Smooth muscle cell (in vitro differentiated cells): ENCODE measurements around the gene EXOC3. TPM values are rescaled to one million over a fixed set of nuclear protein-coding genes. Genes with fewer than 3 reads are reported as not detected.

Experiments used
- DNase-seq: peaks from one replicate; lab custom pipeline; 2025; ENCODE audit not compliant: unreplicated experiment; lab: John Stamatoyannopoulos, UW
- H2AFZ ChIP-seq: fragments of 200-600 bp; sonication (generic); 2 replicates; pipeline ENCODE4 v1.6.0; 2016; ENCODE audit warnings: antibody characterized with exemption, low read depth, mild to moderate bottlenecking
- H3F3A ChIP-seq: fragments of 200-600 bp; sonication (generic); 2 replicates; pipeline ENCODE4 v1.6.0; 2017; ENCODE audit warnings: antibody characterized with exemption, low read depth
- H3K27ac ChIP-seq: fragments of 200-600 bp; sonication (generic); 2 replicates; pipeline ENCODE4 v1.5.1; 2016; ENCODE audit warnings: low read depth, mild to moderate bottlenecking
- H3K27me3 ChIP-seq: fragments of 200-600 bp; sonication (generic); 2 replicates; pipeline ENCODE4 v1.6.1; 2016; ENCODE audit warnings: low read depth, mild to moderate bottlenecking
- H3K36me3 ChIP-seq: fragments of 200-600 bp; sonication (generic); 2 replicates; pipeline ENCODE4 v1.5.1; 2016; ENCODE audit warnings: low read depth
- H3K4me1 ChIP-seq: fragments of 200-600 bp; sonication (generic); 2 replicates; pipeline ENCODE4 v1.5.1; 2016; ENCODE audit warnings: low read depth
- H3K4me2 ChIP-seq: fragments of 200-600 bp; sonication (generic); 2 replicates; pipeline ENCODE4 v1.6.0; 2016; ENCODE audit warnings: mild to moderate bottlenecking
- H3K4me3 ChIP-seq: fragments of 200-600 bp; sonication (generic); 2 replicates; pipeline ENCODE4 v1.5.1; 2016; ENCODE audit warnings: mild to moderate bottlenecking
- H3K79me2 ChIP-seq: fragments of 200-600 bp; sonication (generic); 2 replicates; pipeline ENCODE4 v1.6.0; 2016; ENCODE audit warnings: low read depth, mild to moderate bottlenecking
- H3K9ac ChIP-seq: fragments of 200-600 bp; sonication (generic); 2 replicates; pipeline ENCODE4 v1.6.0; 2016; ENCODE audit warnings: low read depth
- H3K9me3 ChIP-seq: fragments of 200-600 bp; sonication (generic); replicated peaks from 2 replicates; pipeline ENCODE4 v1.5.1; 2016; ENCODE audit warnings: low read depth
- H4K20me1 ChIP-seq: fragments of 200-600 bp; sonication (generic); 2 replicates; pipeline ENCODE4 v1.6.0; 2016; ENCODE audit warnings: low read depth
- CTCF ChIP-seq: fragments of 200-600 bp; sonication (generic); IDR thresholded peaks from 2 replicates; pipeline ENCODE4 v1.5.1; 2017; ENCODE audit warnings: borderline replicate concordance, mild to moderate bottlenecking, antibody characterized with exemption; ENCODE audit not compliant: insufficient read depth, poor library complexity, severe bottlenecking
- WGBS: methylation state at CpG from one replicate; pipeline ENCODE4 v1.1.7; 2016; ENCODE audit warnings: low lambda C conversion rate; 5-methylcytosine and 5-hydroxymethylcytosine counted together
- polyA plus RNA-seq: library from polyadenylated mRNA; unstranded; fragments of >200 nt; fragmentation: Nextera tagmentation; extraction: Ambion mirVana; gene quantifications from 2 replicates; pipeline ENCODE4 v1.2.1, GENCODE V29; 2016
- total RNA-seq: library from RNA; depleted of rRNA; stranded (reverse); fragments of >200 nt; gene quantifications from 2 replicates; pipeline ENCODE4 v1.2.3, GENCODE V29; 2014

The EXOC3 gene
- total and polyA plus RNA-seq, 2 experiments from 2014 or later = 23.6 to 30.5 TPM

- 93% methylated on average over 35 of the region's 35 CpGs for WGBS
- no peak for DNase-seq
- H3K4me2 ChIP-seq = peak overlapping the region; percentile 62
Measured at GRCh38 chr5:398475-399295, 44.3 kb upstream of the EXOC3 start.

GRCh38 chr5:399296-400281 lies 43.4 kb upstream of the EXOC3 start:
- Histone ChIP-seq H3F3A (peaks cover 17% of the 10 kb centered on the region), H3K9ac (peak overlapping the region; percentile 99), H3K27ac (peak overlapping the region; percentile 100), H3K4me1 (peaks cover 15% of the 10 kb centered on the region), H3K9me3 (no peaks in the 10 kb centered on the region), H2AFZ (no peak overlapping the region), H3K27me3 (no peaks in the 10 kb centered on the region), H3K4me2 (peak overlapping the region; percentile 78), H3K36me3 (no peaks in the 10 kb centered on the region), H4K20me1 (no peaks in the 10 kb centered on the region), H3K4me3 (no peak overlapping the region), H3K79me2 (no peaks in the 10 kb centered on the region)
- WGBS = 37% methylated on average over 45 of the region's 45 CpGs
- TF ChIP-seq CTCF = no peak
- peak; percentile 91 for DNase-seq

More at GRCh38 chr5:398475-399295, 44.3 kb upstream of the EXOC3 start:
- TF ChIP-seq CTCF = no peak
- no peaks in the 10 kb centered on the region for H3K9me3 ChIP-seq
- H3K79me2 ChIP-seq = no peaks in the 10 kb centered on the region
- H3K4me3 ChIP-seq = no peak overlapping the region
- peaks cover 18% of the 10 kb centered on the region for H3K4me1 ChIP-seq
- no peaks in the 10 kb centered on the region for H4K20me1 ChIP-seq
- H2AFZ ChIP-seq = no peak overlapping the region
- H3K27me3 ChIP-seq = no peaks in the 10 kb centered on the region
- peaks cover 22% of the 10 kb centered on the region for H3F3A ChIP-seq
- peak overlapping the region; percentile 99 for H3K9ac ChIP-seq
- no peaks in the 10 kb centered on the region for H3K36me3 ChIP-seq
- peak overlapping the region; percentile 100 for H3K27ac ChIP-seq

DNA sequence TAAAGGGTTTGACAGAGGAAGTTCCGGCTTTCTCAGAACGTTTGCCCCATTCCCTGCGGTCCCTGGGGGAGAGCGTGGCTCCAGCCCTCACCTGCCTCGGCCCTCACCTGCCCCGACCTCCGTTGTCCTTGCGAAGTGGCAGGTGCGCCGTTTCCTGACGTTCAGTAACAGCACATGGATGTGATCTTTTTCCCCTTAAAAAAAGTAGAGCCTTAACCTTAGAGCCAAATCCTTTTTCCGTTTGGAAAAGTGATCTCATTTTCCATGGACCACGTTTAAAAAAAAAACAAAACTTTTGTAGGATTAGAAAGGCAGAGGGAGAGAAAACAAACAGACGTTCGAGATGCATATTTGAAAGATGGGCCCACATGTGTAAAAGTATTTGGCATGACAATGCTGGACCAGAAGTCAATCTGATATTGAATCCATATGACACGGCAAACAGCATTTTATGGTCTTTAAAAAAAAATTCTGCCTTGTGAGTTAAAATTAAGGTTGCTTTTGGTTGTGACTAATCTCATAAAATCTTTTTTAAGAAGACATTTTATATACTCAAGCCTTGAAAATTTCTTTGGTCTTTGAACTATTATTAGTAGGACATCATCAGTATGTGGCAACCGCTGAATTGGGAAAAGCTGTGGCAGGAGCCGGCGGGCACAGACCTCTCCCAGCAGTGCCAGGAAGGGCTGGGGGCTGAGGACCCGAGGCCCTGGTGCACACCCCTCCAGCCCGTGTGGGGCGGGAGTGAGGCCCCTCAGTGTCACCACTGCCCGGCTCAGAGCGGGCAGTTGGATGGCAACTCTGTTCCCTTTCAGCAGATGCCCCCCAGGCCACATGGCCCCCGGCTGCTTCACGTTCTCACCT lies 42.5 kb upstream of the EXOC3 start:
- H3K9ac ChIP-seq = peak overlapping the region; percentile 99
- no peaks in the 10 kb centered on the region for H3K36me3 ChIP-seq
- 56% methylated on average over 26 of the region's 26 CpGs for WGBS
- peak overlapping the region; percentile 78 for H3K4me2 ChIP-seq
- no peaks in the 10 kb centered on the region for H3K9me3 ChIP-seq
- H4K20me1 ChIP-seq = no peaks in the 10 kb centered on the region
- no peak overlapping the region for H2AFZ ChIP-seq
- H3K79me2 ChIP-seq = no peaks in the 10 kb centered on the region
- H3K27ac ChIP-seq = peak overlapping the region; percentile 100
- H3K4me1 ChIP-seq = peaks cover 15% of the 10 kb centered on the region
- no peak for DNase-seq
- H3K4me3 ChIP-seq = no peak overlapping the region
- TF ChIP-seq CTCF = no peak
- H3F3A ChIP-seq = peaks cover 11% of the 10 kb centered on the region
- no peaks in the 10 kb centered on the region for H3K27me3 ChIP-seq
